Astrocyte of the cerebellum (primary cell): Measurements from ENCODE around the gene TSPAN4.
A peak's percentile ranks its signal among the peaks of the same experiment; 100 is the strongest.

Experiments used
- DNase-seq: peaks from one replicate; pipeline ENCODE4 v3.0.0-alpha.2; 2011; ENCODE audit warnings: low read depth
- H3K4me3 ChIP-seq: 2 replicates; pipeline ENCODE4 v1.5.1; 2011; ENCODE audit warnings: mild to moderate bottlenecking, low read depth, low read length, moderate library complexity
- CTCF ChIP-seq: IDR thresholded peaks from 2 replicates; pipeline ENCODE4 v1.5.1; 2012; ENCODE audit warnings: low read length, low read depth, moderate library complexity, mild to moderate bottlenecking; ENCODE audit errors: missing control alignments
- in situ Hi-C: cut with HindIII; loops from 2 replicates; pipeline ENCODE4 v1.10.0; 2017; ENCODE audit warnings: low sequenced_read_pairs

The TSPAN4 gene

GRCh38 chr11:828506-829175, 14.0 kb upstream of the TSPAN4 start:
- TF ChIP-seq CTCF = no peak
- no peak overlapping the region for H3K4me3 ChIP-seq
- DNase-seq = no peak
- in situ Hi-C loops = no loop called here

GRCh38 chr11:829176-829846, 13.3 kb upstream of the TSPAN4 start:
- H3K4me3 ChIP-seq = peak overlapping the region; percentile 30
- in situ Hi-C loops = no loop called here
- no peak for TF ChIP-seq CTCF
- no peak for DNase-seq

DNA sequence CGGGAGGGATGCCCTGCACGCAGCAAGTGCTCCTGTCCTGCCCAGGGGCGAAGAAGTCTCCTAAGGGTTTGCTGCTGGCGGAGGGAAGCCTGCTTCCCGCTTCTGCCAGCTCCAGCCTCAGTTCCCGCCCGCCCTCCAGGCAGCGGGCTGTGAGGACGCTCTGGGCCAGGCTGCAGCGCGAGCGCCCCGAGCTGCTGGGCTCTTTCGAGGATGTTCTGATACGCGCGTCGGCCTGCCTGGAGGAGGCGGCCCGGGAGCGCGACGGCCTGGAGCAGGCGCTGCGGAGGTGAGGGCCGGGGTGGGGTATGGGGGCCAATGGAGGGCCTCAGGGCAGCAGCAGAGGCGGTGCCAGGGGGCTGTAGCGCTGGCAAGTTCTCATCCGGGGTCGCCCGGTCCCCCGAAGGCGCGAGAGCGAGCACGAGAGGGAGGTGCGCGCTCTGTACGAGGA, 12.8 kb upstream of the TSPAN4 start:
- peak overlapping the region; percentile 30 for H3K4me3 ChIP-seq
- no peak for DNase-seq
- TF ChIP-seq CTCF = no peak
- in situ Hi-C loops = no loop called here

DNA sequence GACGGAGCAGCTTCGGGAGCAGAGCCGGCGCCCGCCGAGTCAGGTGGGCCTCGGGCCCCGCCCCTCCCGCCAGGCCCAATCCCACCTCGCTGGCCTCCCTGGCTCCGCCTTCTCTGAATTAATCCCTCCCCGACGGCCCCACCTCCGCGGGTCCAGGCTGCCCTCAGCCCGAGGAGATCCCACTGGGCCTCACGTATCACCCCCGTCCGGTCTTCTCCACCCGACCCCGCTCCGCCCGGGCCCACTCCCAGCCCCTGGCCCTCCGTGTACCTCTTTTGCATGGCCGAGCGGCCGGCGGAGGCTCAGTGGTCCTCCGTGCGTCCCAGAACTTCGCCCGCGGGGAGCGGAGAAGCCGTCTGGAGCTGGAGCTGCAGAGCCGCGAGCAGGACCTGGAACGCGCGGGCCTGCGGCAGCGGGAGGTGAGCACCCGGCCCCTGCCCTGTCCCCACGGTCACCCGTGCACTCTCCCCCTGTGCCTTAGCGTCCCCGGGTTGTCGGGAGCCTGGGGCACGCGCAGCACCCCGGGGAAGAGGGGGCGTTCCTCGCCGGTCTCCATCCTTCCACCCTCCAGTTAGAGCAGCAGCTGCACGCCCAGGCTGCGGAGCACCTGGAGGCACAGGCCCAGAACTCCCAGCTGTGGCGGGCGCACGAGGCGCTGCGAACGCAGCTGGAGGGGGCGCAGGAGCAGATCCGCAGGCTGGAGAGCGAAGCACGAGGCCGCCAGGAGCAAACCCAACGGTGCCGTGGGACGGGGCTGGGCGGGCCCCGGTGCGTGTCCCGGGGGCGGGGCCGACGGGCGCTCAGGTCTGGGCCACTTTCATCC, 12.1 kb upstream of the TSPAN4 start:
- peak overlapping the region; percentile 30 for H3K4me3 ChIP-seq
- in situ Hi-C loops = no loop called here
- DNase-seq = no peak
- TF ChIP-seq CTCF = no peak

- no peak for DNase-seq
- peak overlapping the region; percentile 30 for H3K4me3 ChIP-seq
- TF ChIP-seq CTCF = no peak
- in situ Hi-C loops = no loop called here
Measured at GRCh38 chr11:831118-831864, 11.4 kb upstream of the TSPAN4 start.

DNA sequence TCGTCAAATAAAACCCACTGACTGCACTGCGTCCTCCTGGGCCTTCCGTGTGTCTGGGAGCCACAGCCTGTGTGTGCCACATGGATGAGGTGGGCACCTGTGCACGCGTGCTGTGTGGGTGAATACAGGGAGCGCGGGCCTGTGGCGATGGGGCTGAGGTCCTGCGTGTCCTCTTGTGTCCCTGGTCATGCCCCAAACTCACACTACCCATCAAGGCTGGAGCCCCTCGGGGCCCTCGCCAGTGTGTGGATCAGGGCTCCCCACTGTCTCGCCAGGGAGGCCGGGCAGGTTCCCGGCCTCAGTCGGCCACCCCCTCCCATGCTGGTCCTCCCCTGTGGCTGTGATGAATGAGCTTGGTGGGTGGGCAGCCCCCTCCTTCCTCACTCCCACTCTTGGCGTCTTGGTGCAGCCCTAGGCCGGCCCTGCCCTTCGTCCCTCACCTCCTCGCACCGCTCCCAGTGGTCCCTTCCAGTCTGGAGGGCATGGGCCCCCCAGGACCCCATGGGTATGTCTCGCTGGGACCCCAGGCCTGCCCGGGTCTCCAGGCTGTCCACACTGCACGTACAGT, 10.6 kb upstream of the TSPAN4 start:
- H3K4me3 ChIP-seq = peak overlapping the region; percentile 72
- in situ Hi-C loops = no loop called here
- TF ChIP-seq CTCF = no peak
- DNase-seq = no peak
